Measurements from ENCODE around the gene MZF1. TPM values are rescaled to one million over a fixed set of nuclear protein-coding genes. Genes with fewer than 3 reads are reported as not detected.

MZF1 gene
- total RNA-seq, 1 experiment from 2014 or later = 25.9 TPM

DNA sequence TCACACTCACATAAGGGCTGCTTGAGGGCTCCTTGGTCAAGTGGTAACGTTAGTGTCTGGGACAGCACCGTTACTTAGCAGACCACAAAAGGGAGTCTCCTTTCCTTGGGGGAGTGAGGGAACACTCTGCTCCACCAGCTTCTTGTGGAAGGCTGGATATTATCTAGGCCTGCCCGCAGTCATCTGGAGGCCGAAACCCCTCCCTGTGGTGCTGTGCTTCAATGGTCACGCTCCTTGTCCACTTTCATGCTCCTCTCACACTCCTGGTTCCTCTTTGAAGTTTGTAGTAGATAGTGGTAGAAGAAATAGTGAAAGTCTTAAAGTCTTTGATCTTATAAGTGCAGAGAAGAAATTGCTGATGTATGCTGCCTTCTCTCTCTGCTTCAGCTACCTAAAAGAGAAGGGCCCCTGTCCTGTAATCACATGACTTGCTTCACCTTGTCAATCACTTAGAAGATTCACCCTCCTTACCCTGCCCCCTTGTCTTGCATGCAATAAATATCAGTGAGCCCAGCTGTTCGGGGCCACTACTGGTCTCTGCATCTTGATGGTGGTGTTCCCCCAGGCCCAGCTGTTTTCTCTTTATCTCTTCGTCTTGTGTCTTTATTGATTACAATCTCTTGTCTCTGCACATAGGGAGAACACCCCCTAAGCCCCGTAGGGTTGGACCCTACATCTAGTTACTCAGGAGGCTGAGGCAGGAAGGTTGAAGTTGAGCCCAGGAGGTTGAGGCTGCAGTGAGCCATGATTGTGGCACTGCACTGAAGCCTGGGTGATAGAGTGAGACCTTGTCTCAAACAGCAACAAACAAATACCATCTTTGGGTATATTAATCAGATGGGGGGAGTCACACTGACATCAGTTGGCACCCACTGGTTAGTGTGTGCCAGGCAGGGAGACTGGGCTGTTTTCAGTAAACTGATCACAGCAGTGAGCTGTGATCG is 11.6 kb upstream of the MZF1 start:
- no TSS peak for BruUV-seq (replicated peaks)
- DNase-seq (ENCODE audit: low read depth, low spot score) (no peak), ATAC-seq (no peak)
- CTCF ChIA-PET = no interaction called here
- no peaks in the 10 kb centered on the region for H3K27me3 ChIP-seq (ENCODE audit: control insufficient read depth, insufficient read depth, low read length)
- POLR2A ChIA-PET = no interaction called here
- in situ Hi-C loops (cut with HindIII; ENCODE audit: low pct_unique_long_range_greater_than_20kb, low sequenced_read_pairs) = no loop called here
- no peak for TF ChIP-seq REST (IDR thresholded peaks at IDR 0.05; ENCODE audit: insufficient read depth in 1 of 2, low read depth in 2 of 2, low read length in 1 of 2)
- TF ChIP-seq TCF7L2 (IDR thresholded peaks at IDR 0.05; ENCODE audit: low read depth, low read length) = no peak
- TF ChIP-seq, protein P1, sequence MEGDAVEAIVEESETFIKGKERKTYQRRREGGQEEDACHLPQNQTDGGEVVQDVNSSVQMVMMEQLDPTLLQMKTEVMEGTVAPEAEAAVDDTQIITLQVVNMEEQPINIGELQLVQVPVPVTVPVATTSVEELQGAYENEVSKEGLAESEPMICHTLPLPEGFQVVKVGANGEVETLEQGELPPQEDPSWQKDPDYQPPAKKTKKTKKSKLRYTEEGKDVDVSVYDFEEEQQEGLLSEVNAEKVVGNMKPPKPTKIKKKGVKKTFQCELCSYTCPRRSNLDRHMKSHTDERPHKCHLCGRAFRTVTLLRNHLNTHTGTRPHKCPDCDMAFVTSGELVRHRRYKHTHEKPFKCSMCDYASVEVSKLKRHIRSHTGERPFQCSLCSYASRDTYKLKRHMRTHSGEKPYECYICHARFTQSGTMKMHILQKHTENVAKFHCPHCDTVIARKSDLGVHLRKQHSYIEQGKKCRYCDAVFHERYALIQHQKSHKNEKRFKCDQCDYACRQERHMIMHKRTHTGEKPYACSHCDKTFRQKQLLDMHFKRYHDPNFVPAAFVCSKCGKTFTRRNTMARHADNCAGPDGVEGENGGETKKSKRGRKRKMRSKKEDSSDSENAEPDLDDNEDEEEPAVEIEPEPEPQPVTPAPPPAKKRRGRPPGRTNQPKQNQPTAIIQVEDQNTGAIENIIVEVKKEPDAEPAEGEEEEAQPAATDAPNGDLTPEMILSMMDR (IDR thresholded peaks at IDR 0.05) = no peak
- no peak for TF ChIP-seq SIN3A (IDR thresholded peaks at IDR 0.05; ENCODE audit: borderline replicate concordance, insufficient read depth, low read depth, low read length)
- peak; percentile 32; the same call in 1 of the 2 replicates for TF ChIP-seq POLR2AphosphoS5 (IDR thresholded peaks at IDR 0.05; ENCODE audit: low read depth, low read length)
- H3K4me1 ChIP-seq (ENCODE audit: control insufficient read depth, insufficient read depth, low read length) = peaks cover 6% of the 10 kb centered on the region
- intact Hi-C loops (cut with micrococcal nuclease; ENCODE audit: unreplicated experiment) = no loop called here
- no peaks in the 10 kb centered on the region for H3K36me3 ChIP-seq (ENCODE audit: control insufficient read depth, insufficient read depth, low read length)
- H3K4me3 ChIP-seq (ENCODE audit: low read depth in 2 of 2, low read length in 2 of 2) = no peak overlapping the region
- no peaks in the 10 kb centered on the region for H3K9me3 ChIP-seq (ENCODE audit: control insufficient read depth, insufficient read depth, low read depth, low read length)
- H3K27ac ChIP-seq (ENCODE audit: low read length) = no peak overlapping the region

GRCh38 chr19:58582985-58583384 is 9.8 kb upstream of the MZF1 start:
- TF ChIP-seq SIN3A (IDR thresholded peaks at IDR 0.05; ENCODE audit: borderline replicate concordance, insufficient read depth, low read depth, low read length) (no peak), POLR2AphosphoS5 (IDR thresholded peaks at IDR 0.05; ENCODE audit: low read depth, low read length) (no peak), TCF7L2 (IDR thresholded peaks at IDR 0.05; ENCODE audit: low read depth, low read length) (no peak), REST (IDR thresholded peaks at IDR 0.05; ENCODE audit: insufficient read depth in 1 of 2, low read depth in 2 of 2, low read length in 1 of 2) (no peak)
- TF ChIP-seq, protein P1 (IDR thresholded peaks at IDR 0.05) = no peak
- CTCF ChIA-PET = no interaction called here
- DNase-seq (ENCODE audit: low read depth, low spot score) = no peak
- Histone ChIP-seq H3K4me3 (ENCODE audit: low read depth in 2 of 2, low read length in 2 of 2) (no peak overlapping the region), H3K27ac (ENCODE audit: low read length) (no peak overlapping the region), H3K4me1 (ENCODE audit: control insufficient read depth, insufficient read depth, low read length) (peaks cover 6% of the 10 kb centered on the region), H3K9me3 (ENCODE audit: control insufficient read depth, insufficient read depth, low read depth, low read length) (no peaks in the 10 kb centered on the region), H3K36me3 (ENCODE audit: control insufficient read depth, insufficient read depth, low read length) (no peaks in the 10 kb centered on the region), H3K27me3 (ENCODE audit: control insufficient read depth, insufficient read depth, low read length) (no peaks in the 10 kb centered on the region)
- in situ Hi-C loops (cut with HindIII; ENCODE audit: low pct_unique_long_range_greater_than_20kb, low sequenced_read_pairs) = no loop called here
- no TSS peak for BruUV-seq (replicated peaks)
- intact Hi-C loops (cut with micrococcal nuclease; ENCODE audit: unreplicated experiment) = no loop called here
- no peak for ATAC-seq
- POLR2A ChIA-PET = no interaction called here

Data from Panc1 (cell line).